Gastroesophageal sphincter (tissue), 3 donors: ENCODE measurements around the gene IDH2.

Experiments used
- EP300 ChIP-seq: sonication (generic); formaldehyde crosslinking; IDR thresholded peaks from one replicate; pipeline ENCODE4 v1.6.1; 2017; ENCODE audit warnings: antibody characterized with exemption, mild to moderate bottlenecking
- POLR2A ChIP-seq, 2 donors: fragments of 450-650 bp; IDR thresholded peaks; one replicate each; pipeline ENCODE4 v1.6.1; 2017; ENCODE audit warnings: antibody characterized with exemption in 2 of 2, mild to moderate bottlenecking in 2 of 2, moderate library complexity in 1 of 2
- POLR2AphosphoS5 ChIP-seq: sonication (generic); formaldehyde crosslinking; IDR thresholded peaks from one replicate; pipeline ENCODE4 v1.6.1; 2017; ENCODE audit warnings: antibody characterized with exemption
- TF ChIP-seq, protein P1 (sequence below), 4 experiments: fragments of 200-600 bp in 2 of 4; fragments of 450-650 bp in 2 of 4; sonication (generic) in 1 of 4; IDR thresholded peaks; one replicate each; pipeline ENCODE4 v1.5.1; 2017 to 2019; ENCODE audit warnings: antibody characterized with exemption in 4 of 4, mild to moderate bottlenecking in 2 of 4, moderate library complexity in 2 of 4

DNA sequence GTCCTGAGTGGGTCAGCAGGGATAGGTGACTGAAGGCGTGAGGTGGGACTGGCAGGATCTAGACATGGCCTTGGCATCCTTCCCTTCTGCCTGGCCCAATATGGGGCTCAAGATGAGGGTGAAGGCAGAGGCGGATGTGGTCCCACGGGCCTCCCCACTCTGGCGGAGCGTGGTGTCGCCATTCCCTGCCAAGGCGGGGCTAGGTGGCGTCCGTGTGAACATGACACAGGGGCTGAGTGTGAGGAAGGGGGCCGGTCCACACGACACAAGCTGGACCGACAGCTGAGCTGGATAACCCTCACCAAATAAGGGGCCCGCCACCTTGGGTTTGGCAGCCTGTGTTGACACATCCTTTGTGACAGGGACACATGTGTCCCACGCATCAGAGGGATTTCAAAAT is 58.1 kb downstream of the IDH2 start:
- no peak for TF ChIP-seq EP300
- TF ChIP-seq, protein P1, sequence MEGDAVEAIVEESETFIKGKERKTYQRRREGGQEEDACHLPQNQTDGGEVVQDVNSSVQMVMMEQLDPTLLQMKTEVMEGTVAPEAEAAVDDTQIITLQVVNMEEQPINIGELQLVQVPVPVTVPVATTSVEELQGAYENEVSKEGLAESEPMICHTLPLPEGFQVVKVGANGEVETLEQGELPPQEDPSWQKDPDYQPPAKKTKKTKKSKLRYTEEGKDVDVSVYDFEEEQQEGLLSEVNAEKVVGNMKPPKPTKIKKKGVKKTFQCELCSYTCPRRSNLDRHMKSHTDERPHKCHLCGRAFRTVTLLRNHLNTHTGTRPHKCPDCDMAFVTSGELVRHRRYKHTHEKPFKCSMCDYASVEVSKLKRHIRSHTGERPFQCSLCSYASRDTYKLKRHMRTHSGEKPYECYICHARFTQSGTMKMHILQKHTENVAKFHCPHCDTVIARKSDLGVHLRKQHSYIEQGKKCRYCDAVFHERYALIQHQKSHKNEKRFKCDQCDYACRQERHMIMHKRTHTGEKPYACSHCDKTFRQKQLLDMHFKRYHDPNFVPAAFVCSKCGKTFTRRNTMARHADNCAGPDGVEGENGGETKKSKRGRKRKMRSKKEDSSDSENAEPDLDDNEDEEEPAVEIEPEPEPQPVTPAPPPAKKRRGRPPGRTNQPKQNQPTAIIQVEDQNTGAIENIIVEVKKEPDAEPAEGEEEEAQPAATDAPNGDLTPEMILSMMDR (IDR thresholded peaks at IDR 0.05): no peak
- no peak for TF ChIP-seq POLR2A (IDR thresholded peaks at IDR 0.05)
- no peak for TF ChIP-seq POLR2AphosphoS5
